Measurements from ENCODE around the gene NEK7. TPM values are rescaled to one million over a fixed set of nuclear protein-coding genes. Genes with fewer than 3 reads are reported as not detected.

Gene NEK7
- polyA plus RNA-seq, 1 donor from 2014 or later, result 3.3 TPM

DNA sequence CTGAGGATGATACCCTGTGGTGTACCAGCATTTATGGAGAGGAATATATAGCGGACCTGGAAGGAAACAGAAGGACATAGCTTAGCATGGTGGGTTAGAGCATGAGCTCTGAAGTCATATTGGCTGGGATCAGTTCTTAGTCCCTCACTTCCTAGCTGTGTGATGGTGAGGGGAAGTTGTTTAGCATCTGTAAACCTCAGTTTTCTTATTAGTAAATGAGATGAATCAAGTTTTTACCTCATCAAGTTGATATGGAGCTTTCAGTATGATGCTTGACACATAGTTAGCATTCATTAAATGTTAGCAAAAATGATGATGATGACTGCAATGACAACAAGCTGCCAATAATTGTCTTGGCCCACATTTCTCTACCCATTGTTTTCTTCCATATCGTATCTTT lies 84.8 kb downstream of the NEK7 start:
- H3K79me2 ChIP-seq (replicated peaks; ENCODE audit: insufficient read depth, low read length), result no peaks in the 10 kb centered on the region
- no peaks in the 10 kb centered on the region for H3K9me2 ChIP-seq (ENCODE audit: insufficient read depth, low read length)

GRCh38 chr1:198244772-198245171 lies 88.0 kb downstream of the NEK7 start:
- H4K20me1 ChIP-seq (ENCODE audit: insufficient read depth), result no peaks in the 10 kb centered on the region
- no peak overlapping the region for H3K27ac ChIP-seq (ENCODE audit: low read length)
- H3K36me3 ChIP-seq (ENCODE audit: insufficient read depth, low read length), result no peaks in the 10 kb centered on the region
- no peak overlapping the region for H3K4me3 ChIP-seq (ENCODE audit: low read length)
- no peak overlapping the region for H3K9ac ChIP-seq (ENCODE audit: low read length)
- no peaks in the 10 kb centered on the region for H3K9me3 ChIP-seq (ENCODE audit: low read length)
- H3F3A ChIP-seq (ENCODE audit: insufficient read depth, low read length, poor library complexity, severe bottlenecking), result no peaks in the 10 kb centered on the region
- H3K4me2 ChIP-seq (ENCODE audit: low read length), result no peak overlapping the region
- H3K27me3 ChIP-seq (ENCODE audit: insufficient read depth, low read depth, low read length), result no peaks in the 10 kb centered on the region
- no peaks in the 10 kb centered on the region for H3K79me2 ChIP-seq (replicated peaks; ENCODE audit: insufficient read depth, low read length)
- no peak overlapping the region for H2AFZ ChIP-seq (ENCODE audit: low read depth, low read length)
- no peaks in the 10 kb centered on the region for H3K9me2 ChIP-seq (ENCODE audit: insufficient read depth, low read length)
- TF ChIP-seq, protein P1, sequence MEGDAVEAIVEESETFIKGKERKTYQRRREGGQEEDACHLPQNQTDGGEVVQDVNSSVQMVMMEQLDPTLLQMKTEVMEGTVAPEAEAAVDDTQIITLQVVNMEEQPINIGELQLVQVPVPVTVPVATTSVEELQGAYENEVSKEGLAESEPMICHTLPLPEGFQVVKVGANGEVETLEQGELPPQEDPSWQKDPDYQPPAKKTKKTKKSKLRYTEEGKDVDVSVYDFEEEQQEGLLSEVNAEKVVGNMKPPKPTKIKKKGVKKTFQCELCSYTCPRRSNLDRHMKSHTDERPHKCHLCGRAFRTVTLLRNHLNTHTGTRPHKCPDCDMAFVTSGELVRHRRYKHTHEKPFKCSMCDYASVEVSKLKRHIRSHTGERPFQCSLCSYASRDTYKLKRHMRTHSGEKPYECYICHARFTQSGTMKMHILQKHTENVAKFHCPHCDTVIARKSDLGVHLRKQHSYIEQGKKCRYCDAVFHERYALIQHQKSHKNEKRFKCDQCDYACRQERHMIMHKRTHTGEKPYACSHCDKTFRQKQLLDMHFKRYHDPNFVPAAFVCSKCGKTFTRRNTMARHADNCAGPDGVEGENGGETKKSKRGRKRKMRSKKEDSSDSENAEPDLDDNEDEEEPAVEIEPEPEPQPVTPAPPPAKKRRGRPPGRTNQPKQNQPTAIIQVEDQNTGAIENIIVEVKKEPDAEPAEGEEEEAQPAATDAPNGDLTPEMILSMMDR (IDR thresholded peaks at IDR 0.05; ENCODE audit: poor library complexity, severe bottlenecking), result no peak
- TF ChIP-seq EP300 (conservative IDR thresholded peaks at IDR 0.05; ENCODE audit: poor library complexity, severe bottlenecking) (no peak), MXI1 (conservative IDR thresholded peaks at IDR 0.05; ENCODE audit: poor library complexity, severe bottlenecking) (no peak), SMC3 (conservative IDR thresholded peaks at IDR 0.05; ENCODE audit: poor library complexity) (no peak), POLR2AphosphoS5 (IDR thresholded peaks at IDR 0.05) (no peak), EZH2 (IDR thresholded peaks at IDR 0.05; ENCODE audit: borderline replicate concordance, insufficient read depth, low read length, poor library complexity, severe bottlenecking) (no peak)
- TF ChIP-seq, protein P2, sequence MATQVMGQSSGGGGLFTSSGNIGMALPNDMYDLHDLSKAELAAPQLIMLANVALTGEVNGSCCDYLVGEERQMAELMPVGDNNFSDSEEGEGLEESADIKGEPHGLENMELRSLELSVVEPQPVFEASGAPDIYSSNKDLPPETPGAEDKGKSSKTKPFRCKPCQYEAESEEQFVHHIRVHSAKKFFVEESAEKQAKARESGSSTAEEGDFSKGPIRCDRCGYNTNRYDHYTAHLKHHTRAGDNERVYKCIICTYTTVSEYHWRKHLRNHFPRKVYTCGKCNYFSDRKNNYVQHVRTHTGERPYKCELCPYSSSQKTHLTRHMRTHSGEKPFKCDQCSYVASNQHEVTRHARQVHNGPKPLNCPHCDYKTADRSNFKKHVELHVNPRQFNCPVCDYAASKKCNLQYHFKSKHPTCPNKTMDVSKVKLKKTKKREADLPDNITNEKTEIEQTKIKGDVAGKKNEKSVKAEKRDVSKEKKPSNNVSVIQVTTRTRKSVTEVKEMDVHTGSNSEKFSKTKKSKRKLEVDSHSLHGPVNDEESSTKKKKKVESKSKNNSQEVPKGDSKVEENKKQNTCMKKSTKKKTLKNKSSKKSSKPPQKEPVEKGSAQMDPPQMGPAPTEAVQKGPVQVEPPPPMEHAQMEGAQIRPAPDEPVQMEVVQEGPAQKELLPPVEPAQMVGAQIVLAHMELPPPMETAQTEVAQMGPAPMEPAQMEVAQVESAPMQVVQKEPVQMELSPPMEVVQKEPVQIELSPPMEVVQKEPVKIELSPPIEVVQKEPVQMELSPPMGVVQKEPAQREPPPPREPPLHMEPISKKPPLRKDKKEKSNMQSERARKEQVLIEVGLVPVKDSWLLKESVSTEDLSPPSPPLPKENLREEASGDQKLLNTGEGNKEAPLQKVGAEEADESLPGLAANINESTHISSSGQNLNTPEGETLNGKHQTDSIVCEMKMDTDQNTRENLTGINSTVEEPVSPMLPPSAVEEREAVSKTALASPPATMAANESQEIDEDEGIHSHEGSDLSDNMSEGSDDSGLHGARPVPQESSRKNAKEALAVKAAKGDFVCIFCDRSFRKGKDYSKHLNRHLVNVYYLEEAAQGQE (IDR thresholded peaks at IDR 0.05; ENCODE audit: borderline replicate concordance), result no peak

More for the DNA sequence above, 84.8 kb downstream of the NEK7 start:
- TF ChIP-seq POLR2AphosphoS5 (IDR thresholded peaks at IDR 0.05) (no peak), RAD21 (conservative IDR thresholded peaks at IDR 0.05) (no peak), SMC3 (conservative IDR thresholded peaks at IDR 0.05; ENCODE audit: poor library complexity) (no peak), EZH2 (IDR thresholded peaks at IDR 0.05; ENCODE audit: borderline replicate concordance, insufficient read depth, low read length, poor library complexity, severe bottlenecking) (no peak), EP300 (conservative IDR thresholded peaks at IDR 0.05; ENCODE audit: poor library complexity, severe bottlenecking) (no peak), TAF1 (IDR thresholded peaks at IDR 0.05; ENCODE audit: low read depth) (no peak), MXI1 (conservative IDR thresholded peaks at IDR 0.05; ENCODE audit: poor library complexity, severe bottlenecking) (no peak)
- TF ChIP-seq, protein P2 (IDR thresholded peaks at IDR 0.05; ENCODE audit: borderline replicate concordance), result no peak
- TF ChIP-seq, protein P1 (IDR thresholded peaks at IDR 0.05; ENCODE audit: poor library complexity, severe bottlenecking), result no peak
- Histone ChIP-seq H3K9ac (ENCODE audit: low read length) (no peak overlapping the region), H3K4me3 (ENCODE audit: low read length) (no peak overlapping the region), H3F3A (ENCODE audit: insufficient read depth, low read length, poor library complexity, severe bottlenecking) (no peaks in the 10 kb centered on the region), H3K27ac (ENCODE audit: low read length) (no peak overlapping the region), H2AFZ (ENCODE audit: low read depth, low read length) (no peak overlapping the region), H3K4me2 (ENCODE audit: low read length) (no peak overlapping the region), H3K27me3 (ENCODE audit: insufficient read depth, low read depth, low read length) (no peaks in the 10 kb centered on the region), H3K9me3 (ENCODE audit: low read length) (no peaks in the 10 kb centered on the region), H3K36me3 (ENCODE audit: insufficient read depth, low read length) (no peaks in the 10 kb centered on the region), H4K20me1 (ENCODE audit: insufficient read depth) (no peaks in the 10 kb centered on the region)

All from neural cell (in vitro differentiated cells).